GM23248 (cell line): Measurements from ENCODE around the gene SLX1B.
"Not testable (repeated sequence)": the region's sequence is repeated elsewhere in the genome, so short reads cannot be mapped to it uniquely, and the experiment has no call there.

Source experiments
- EZH2 ChIP-seq: fragments of 200-600 bp; sonication (generic); IDR thresholded peaks from 2 replicates; pipeline ENCODE4 v1.6.1; 2018; ENCODE audit warnings: antibody characterized with exemption, mild to moderate bottlenecking; ENCODE audit not compliant: insufficient read depth, poor library complexity, severe bottlenecking
- EZH2phosphoT487 ChIP-seq: fragments of 200-600 bp; sonication (generic); IDR thresholded peaks from 2 replicates; pipeline ENCODE4 v1.6.1; 2018; ENCODE audit warnings: antibody characterized with exemption, moderate library complexity, mild to moderate bottlenecking, low read depth; ENCODE audit not compliant: insufficient read depth

DNA sequence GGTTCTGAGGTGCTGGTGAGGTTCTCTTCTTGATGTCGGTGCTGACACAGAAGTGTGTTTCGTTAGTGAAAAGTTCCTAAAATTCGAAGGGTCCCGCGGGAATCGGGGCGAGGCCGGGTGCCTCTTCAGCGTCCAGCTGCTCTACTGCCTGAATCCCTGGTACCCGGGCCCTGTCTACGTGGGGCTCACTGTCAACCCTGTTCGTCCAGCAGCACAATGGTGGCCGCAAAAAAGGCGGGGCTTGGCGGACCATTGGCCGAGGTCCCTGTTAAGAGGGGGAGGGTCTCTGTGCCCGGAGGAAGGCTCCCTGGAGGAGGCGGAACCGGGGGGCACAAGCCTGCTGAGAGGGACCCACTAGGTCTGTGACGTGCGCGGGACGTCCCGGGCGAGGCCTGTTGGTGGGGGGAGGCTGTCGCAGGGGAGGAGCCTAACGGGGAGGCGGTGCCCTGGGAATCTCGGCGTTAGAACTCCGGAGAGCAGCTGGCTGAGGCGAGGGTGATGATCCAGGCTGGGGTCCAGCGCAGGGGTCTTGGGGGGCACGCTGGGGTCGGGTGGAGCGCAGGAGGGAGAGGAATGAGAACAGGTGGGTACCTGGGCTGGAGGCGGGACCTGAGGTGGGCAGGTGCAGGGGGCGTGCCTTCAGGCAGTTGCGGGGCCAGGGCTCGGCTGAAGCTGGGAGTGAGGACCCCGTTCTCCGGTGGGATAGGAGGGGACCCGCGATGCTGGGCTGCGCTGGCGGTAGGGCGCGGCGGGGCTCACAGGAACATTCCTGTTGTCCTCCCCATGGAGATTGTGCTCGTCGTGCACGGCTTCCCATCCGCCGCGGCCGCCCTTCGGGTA is 11.9 kb downstream of the SLX1B start:
- not testable (repeated sequence) for TF ChIP-seq EZH2, EZH2phosphoT487
